ENCODE data around the gene CSNK2A1.

Gene CSNK2A1

GRCh38 chr20:434661-435419 is 108.8 kb downstream of the CSNK2A1 start:
- TF ChIP-seq TCF12 (IDR thresholded peaks at IDR 0.05; ENCODE audit: low read depth) (no peak), YY1 (IDR thresholded peaks at IDR 0.05; ENCODE audit: low read depth) (no peak), FOXM1 (IDR thresholded peaks at IDR 0.05; ENCODE audit: borderline replicate concordance, low read depth) (no peak), EGR1 (IDR thresholded peaks at IDR 0.05) (no peak)

- no peak for TF ChIP-seq CREB1 (IDR thresholded peaks at IDR 0.05; ENCODE audit: low read depth)
These were observed 109.4 kb downstream of the CSNK2A1 start for GRCh38 chr20:434221-434620.

GRCh38 chr20:433300-433975 is 110.2 kb downstream of the CSNK2A1 start:
- TF ChIP-seq EGR1 (IDR thresholded peaks at IDR 0.05) (no peak), CREB1 (IDR thresholded peaks at IDR 0.05; ENCODE audit: low read depth) (no peak), TAF1 (IDR thresholded peaks at IDR 0.05; ENCODE audit: low read depth) (no peak), TCF12 (IDR thresholded peaks at IDR 0.05; ENCODE audit: low read depth) (no peak), MAX (IDR thresholded peaks at IDR 0.05) (no peak), REST (IDR thresholded peaks at IDR 0.05; ENCODE audit: low read depth) (no peak), EP300 (IDR thresholded peaks at IDR 0.05; ENCODE audit: borderline replicate concordance) (no peak), TEAD4 (IDR thresholded peaks at IDR 0.05) (no peak), ZBTB7A (IDR thresholded peaks at IDR 0.05; ENCODE audit: low read depth) (no peak), NFIC (IDR thresholded peaks at IDR 0.05) (no peak), CEBPB (IDR thresholded peaks at IDR 0.05) (no peak), RAD21 (IDR thresholded peaks at IDR 0.05; ENCODE audit: low read depth) (no peak), FOXM1 (IDR thresholded peaks at IDR 0.05; ENCODE audit: borderline replicate concordance, low read depth) (no peak)
- TF ChIP-seq, protein P1, sequence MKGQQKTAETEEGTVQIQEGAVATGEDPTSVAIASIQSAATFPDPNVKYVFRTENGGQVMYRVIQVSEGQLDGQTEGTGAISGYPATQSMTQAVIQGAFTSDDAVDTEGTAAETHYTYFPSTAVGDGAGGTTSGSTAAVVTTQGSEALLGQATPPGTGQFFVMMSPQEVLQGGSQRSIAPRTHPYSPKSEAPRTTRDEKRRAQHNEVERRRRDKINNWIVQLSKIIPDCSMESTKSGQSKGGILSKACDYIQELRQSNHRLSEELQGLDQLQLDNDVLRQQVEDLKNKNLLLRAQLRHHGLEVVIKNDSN (IDR thresholded peaks at IDR 0.05): no peak

DNA sequence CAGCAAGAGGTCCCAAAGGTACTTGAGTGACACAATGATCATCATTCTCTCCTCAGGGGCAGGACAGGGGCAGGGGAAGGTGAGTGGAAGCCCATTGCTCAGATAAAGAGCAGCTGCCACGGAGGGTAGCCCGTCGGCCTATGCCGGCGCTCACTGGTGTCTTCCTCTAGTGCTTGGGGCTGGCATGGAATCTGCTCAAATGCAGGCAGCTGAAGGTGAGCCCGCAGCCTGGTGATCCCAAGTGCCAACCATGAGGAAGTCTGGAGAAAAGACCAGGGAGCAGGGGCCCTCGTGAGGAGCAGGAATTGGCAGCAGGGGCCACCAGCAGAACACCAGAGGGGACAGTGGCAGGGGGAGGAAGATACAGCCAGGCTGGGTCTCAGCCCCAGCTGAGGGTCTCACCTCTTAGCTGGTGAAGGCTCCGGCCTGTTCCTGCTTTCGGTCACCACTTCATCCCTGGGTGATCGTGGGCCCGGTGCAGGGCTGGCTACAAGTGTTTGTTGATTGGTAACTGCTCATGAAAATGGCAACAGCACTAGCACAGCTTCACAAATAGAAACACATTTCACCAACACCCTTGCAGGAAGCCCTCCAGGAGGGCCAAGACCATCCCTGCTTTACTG is 110.8 kb downstream of the CSNK2A1 start:
- TF ChIP-seq, protein P1 (IDR thresholded peaks at IDR 0.05): no peak
- no peak for TF ChIP-seq YY1 (IDR thresholded peaks at IDR 0.05; ENCODE audit: low read depth)
- TF ChIP-seq EGR1 (IDR thresholded peaks at IDR 0.05): no peak
- TF ChIP-seq NFIC (IDR thresholded peaks at IDR 0.05): no peak
- no peak for TF ChIP-seq TEAD4 (IDR thresholded peaks at IDR 0.05)
- TF ChIP-seq TAF1 (IDR thresholded peaks at IDR 0.05; ENCODE audit: low read depth): no peak
- TF ChIP-seq MAX (IDR thresholded peaks at IDR 0.05): no peak
- no peak for TF ChIP-seq TCF12 (IDR thresholded peaks at IDR 0.05; ENCODE audit: low read depth)
- TF ChIP-seq FOXM1 (IDR thresholded peaks at IDR 0.05; ENCODE audit: borderline replicate concordance, low read depth): no peak
- no peak for TF ChIP-seq RAD21 (IDR thresholded peaks at IDR 0.05; ENCODE audit: low read depth)
- TF ChIP-seq ZBTB7A (IDR thresholded peaks at IDR 0.05; ENCODE audit: low read depth): no peak
- TF ChIP-seq REST (IDR thresholded peaks at IDR 0.05; ENCODE audit: low read depth): no peak
- TF ChIP-seq EP300 (IDR thresholded peaks at IDR 0.05; ENCODE audit: borderline replicate concordance): no peak
- TF ChIP-seq CEBPB (IDR thresholded peaks at IDR 0.05): no peak

DNA sequence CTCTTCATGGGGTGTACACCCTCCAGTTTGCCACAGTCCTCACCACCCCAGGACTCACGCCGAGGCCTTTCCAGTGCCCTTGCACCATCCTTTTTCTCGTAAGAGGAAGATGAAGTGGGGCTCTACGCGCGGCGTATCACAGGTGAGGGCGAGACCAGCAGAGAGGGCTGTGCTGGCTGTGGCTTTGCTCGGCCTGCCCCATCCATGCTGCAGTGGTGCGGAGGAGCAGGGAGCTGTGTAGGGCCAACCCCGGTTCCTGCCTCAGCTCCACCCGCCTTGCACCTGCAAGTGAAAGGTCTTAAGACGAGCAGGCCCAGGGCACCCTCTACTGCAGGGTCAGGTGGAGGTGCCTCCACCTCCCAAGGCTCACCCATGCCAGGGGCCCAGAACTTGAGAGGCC is 111.4 kb downstream of the CSNK2A1 start:
- TF ChIP-seq REST (IDR thresholded peaks at IDR 0.05; ENCODE audit: low read depth): no peak

Measured in Ishikawa (cell line).